Body of pancreas (tissue), 4 donors: Measurements from ENCODE around the gene KCNAB3.

Experiments used
- CTCF ChIP-seq, 7 experiments: fragments of 450-650 bp in 4 of 7; fragments of 200-600 bp in 3 of 7; sonication (generic) in 3 of 7; IDR thresholded peaks; one replicate each; pipeline ENCODE4 v1.5.1; 2016 to 2019; ENCODE audit warnings: antibody characterized with exemption in 7 of 7
- POLR2A ChIP-seq, 3 donors: fragments of 450-650 bp; IDR thresholded peaks; one replicate each; pipeline ENCODE4 v1.6.1; 2016; ENCODE audit warnings: antibody characterized with exemption in 3 of 3, mild to moderate bottlenecking in 2 of 3

GRCh38 chr17:7932483-7932891 is 2.8 kb upstream of the KCNAB3 start:
- TF ChIP-seq CTCF (IDR thresholded peaks at IDR 0.05) (no peak), POLR2A (IDR thresholded peaks at IDR 0.05) (no peak)
